Loucy (cell line): ENCODE results near the gene RHOU.

ENCODE experiments used
- CTCF ChIP-seq: fragments of 200-600 bp; sonication (generic); conservative IDR thresholded peaks from 2 replicates; pipeline ENCODE4 v1.5.1; 2014; ENCODE audit warnings: mild to moderate bottlenecking, antibody characterized with exemption, low read length
- EZH2phosphoT487 ChIP-seq: fragments of 200-600 bp; IDR thresholded peaks from 2 replicates; pipeline ENCODE4 v1.6.1; 2018; ENCODE audit warnings: antibody characterized with exemption, mild to moderate bottlenecking, moderate library complexity, borderline replicate concordance

GRCh38 chr1:228721407-228721806, 13.9 kb upstream of the RHOU start:
- no peak for TF ChIP-seq CTCF
- no peak for TF ChIP-seq EZH2phosphoT487
